Measurements from ENCODE around the gene CISTR. TPM values are rescaled to one million over a fixed set of nuclear protein-coding genes. Genes with fewer than 3 reads are reported as not detected.

The CISTR gene
- total RNA-seq, 1 donor from 2014 or later = not detected

- H3K9ac ChIP-seq (ENCODE audit: low read length) = no peak overlapping the region
- H4K20me1 ChIP-seq (ENCODE audit: insufficient read depth, low read length) = peaks cover 10% of the 10 kb centered on the region
- FAIRE-seq = no peak
- H3K36me3 ChIP-seq (ENCODE audit: insufficient read depth, low read length) = no peaks in the 10 kb centered on the region
- Mint-ChIP-seq H3K9me3 (ENCODE audit: unreplicated experiment) (no peaks in the 10 kb centered on the region), H3K4me3 (ENCODE audit: unreplicated experiment) (no peak overlapping the region), H3K27me3 (ENCODE audit: low read depth, unreplicated experiment) (peaks cover 19% of the 10 kb centered on the region), H3K36me3 (ENCODE audit: low read depth, unreplicated experiment) (peaks cover 6% of the 10 kb centered on the region), H3K27ac (ENCODE audit: unreplicated experiment) (no peak overlapping the region), H3K4me1 (ENCODE audit: low read depth, unreplicated experiment) (peaks cover 16% of the 10 kb centered on the region)
- H3K79me2 ChIP-seq (ENCODE audit: insufficient read depth, low read length) = no peaks in the 10 kb centered on the region
- peaks cover 13% of the 10 kb centered on the region for H3K27me3 ChIP-seq (ENCODE audit: insufficient read depth, low read length)
- no peak overlapping the region for H3K4me2 ChIP-seq (ENCODE audit: low read length)
- no peak for DNase-seq (ENCODE audit: low read depth)
- no peak overlapping the region for H3K27ac ChIP-seq (ENCODE audit: low read depth, low read length)
- H2AFZ ChIP-seq (ENCODE audit: low read depth, low read length) = no peak overlapping the region
- peaks cover 27% of the 10 kb centered on the region for H3K4me1 ChIP-seq (ENCODE audit: insufficient read depth, low read length)
- H3K4me3 ChIP-seq (ENCODE audit: insufficient read depth, low read depth, low read length) = no peak overlapping the region
- H3K9me3 ChIP-seq (ENCODE audit: insufficient read depth, low read depth, low read length) = no peaks in the 10 kb centered on the region
- no peak for TF ChIP-seq CTCF (IDR thresholded peaks at IDR 0.05; ENCODE audit: insufficient read depth, low read depth, low read length)
- no peak for TF ChIP-seq EZH2 (IDR thresholded peaks at IDR 0.05; ENCODE audit: insufficient read depth, low read length)
Observed at GRCh38 chr12:53729644-53730043, 22.1 kb downstream of the CISTR start.

DNA sequence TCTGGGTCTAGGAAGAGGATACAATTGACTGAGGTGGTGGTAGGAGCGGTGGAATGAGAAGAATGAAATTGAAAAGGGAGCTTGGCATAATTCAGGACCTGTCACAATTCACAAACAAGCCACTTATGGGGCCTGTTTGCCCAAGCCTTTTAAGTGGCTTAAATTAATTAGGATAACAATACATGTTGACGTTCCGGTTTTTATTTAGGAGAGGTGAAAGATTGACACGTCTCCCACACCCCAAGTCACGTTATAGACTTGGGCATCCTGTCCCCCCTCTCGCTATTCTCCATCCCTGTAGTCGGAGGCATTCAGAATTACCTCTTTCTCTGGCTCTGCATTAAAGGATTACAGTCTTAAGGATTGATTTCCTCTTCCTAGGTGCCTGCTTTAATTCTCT is 23.6 kb downstream of the CISTR start:
- TF ChIP-seq CTCF (IDR thresholded peaks at IDR 0.05; ENCODE audit: insufficient read depth, low read depth, low read length) (no peak), EZH2 (IDR thresholded peaks at IDR 0.05; ENCODE audit: insufficient read depth, low read length) (no peak)

GRCh38 chr12:53727310-53728041 is 24.3 kb downstream of the CISTR start, which contains the start of gene CALCOCO1:
TSS of gene CALCOCO1 (minus strand) at chr12:53727452. CDS start at chr12:53725242, 2,210 bp downstream.
- H3K9me3 ChIP-seq (ENCODE audit: insufficient read depth, low read depth, low read length) = no peaks in the 10 kb centered on the region
- no peak for TF ChIP-seq CTCF (IDR thresholded peaks at IDR 0.05; ENCODE audit: insufficient read depth, low read depth, low read length)
- peak within 1 kb of the TSS; percentile 96 for H3K4me2 ChIP-seq (ENCODE audit: low read length)
- Mint-ChIP-seq H3K36me3 (ENCODE audit: low read depth, unreplicated experiment) (peaks cover 14% of the 10 kb centered on the region), H3K4me3 (ENCODE audit: unreplicated experiment) (peak within 1 kb of the TSS; percentile 97), H3K27ac (ENCODE audit: unreplicated experiment) (peak within 1 kb of the TSS; percentile 87), H3K27me3 (ENCODE audit: low read depth, unreplicated experiment) (peaks cover 8% of the 10 kb centered on the region), H3K4me1 (ENCODE audit: low read depth, unreplicated experiment) (peaks cover 16% of the 10 kb centered on the region), H3K9me3 (ENCODE audit: unreplicated experiment) (no peaks in the 10 kb centered on the region)
- peaks cover 15% of the 10 kb centered on the region for H3K4me1 ChIP-seq (ENCODE audit: insufficient read depth, low read length)
- FAIRE-seq (no peak), DNase-seq (ENCODE audit: low read depth) (peak; percentile 97)
- H2AFZ ChIP-seq (ENCODE audit: low read depth, low read length) = peak within 1 kb of the TSS; percentile 95
- peak within 1 kb of the TSS; percentile 89 for H3K9ac ChIP-seq (ENCODE audit: low read length)
- H3K4me3 ChIP-seq (ENCODE audit: insufficient read depth, low read depth, low read length) = peak within 1 kb of the TSS; percentile 93
- H3K36me3 ChIP-seq (ENCODE audit: insufficient read depth, low read length) = no peaks in the 10 kb centered on the region
- peaks cover 5% of the 10 kb centered on the region for H4K20me1 ChIP-seq (ENCODE audit: insufficient read depth, low read length)
- H3K27me3 ChIP-seq (ENCODE audit: insufficient read depth, low read length) = peaks cover 11% of the 10 kb centered on the region
- H3K27ac ChIP-seq (ENCODE audit: low read depth, low read length) = peak within 1 kb of the TSS; percentile 57
- no peaks in the 10 kb centered on the region for H3K79me2 ChIP-seq (ENCODE audit: insufficient read depth, low read length)

More for the DNA sequence above, 23.6 kb downstream of the CISTR start:
- peak overlapping the region; percentile 97 for H3K4me3 Mint-ChIP-seq (ENCODE audit: unreplicated experiment)
- no peak overlapping the region for H3K27ac Mint-ChIP-seq (ENCODE audit: unreplicated experiment)
- FAIRE-seq = no peak
- peak overlapping the region; percentile 95 for H2AFZ ChIP-seq (ENCODE audit: low read depth, low read length)
- H3K4me1 ChIP-seq (ENCODE audit: insufficient read depth, low read length) = peaks cover 20% of the 10 kb centered on the region
- no peaks in the 10 kb centered on the region for H3K36me3 ChIP-seq (ENCODE audit: insufficient read depth, low read length)
- H3K27ac ChIP-seq (ENCODE audit: low read depth, low read length) = no peak overlapping the region
- peaks cover 16% of the 10 kb centered on the region for H3K4me1 Mint-ChIP-seq (ENCODE audit: low read depth, unreplicated experiment)
- peak overlapping the region; percentile 96 for H3K4me2 ChIP-seq (ENCODE audit: low read length)
- H3K9me3 Mint-ChIP-seq (ENCODE audit: unreplicated experiment) = no peaks in the 10 kb centered on the region
- no peaks in the 10 kb centered on the region for H3K9me3 ChIP-seq (ENCODE audit: insufficient read depth, low read depth, low read length)
- no peaks in the 10 kb centered on the region for H3K79me2 ChIP-seq (ENCODE audit: insufficient read depth, low read length)
- H3K27me3 Mint-ChIP-seq (ENCODE audit: low read depth, unreplicated experiment) = peaks cover 13% of the 10 kb centered on the region
- H3K9ac ChIP-seq (ENCODE audit: low read length) = no peak overlapping the region
- no peak for DNase-seq (ENCODE audit: low read depth)
- peaks cover 12% of the 10 kb centered on the region for H3K36me3 Mint-ChIP-seq (ENCODE audit: low read depth, unreplicated experiment)
- peaks cover 11% of the 10 kb centered on the region for H3K27me3 ChIP-seq (ENCODE audit: insufficient read depth, low read length)
- peaks cover 5% of the 10 kb centered on the region for H4K20me1 ChIP-seq (ENCODE audit: insufficient read depth, low read length)
- H3K4me3 ChIP-seq (ENCODE audit: insufficient read depth, low read depth, low read length) = peak overlapping the region; percentile 93

All from astrocyte (in vitro differentiated cells and primary cell).